OCI-LY7 (cell line): Measurements from ENCODE around the gene ITIH1. TPM values are rescaled to one million over a fixed set of nuclear protein-coding genes. Genes with fewer than 3 reads are reported as not detected.
"Not testable (repeated sequence)": the region's sequence is repeated elsewhere in the genome, so short reads cannot be mapped to it uniquely, and the experiment has no call there.

Experiments
- Bru-seq: library from RNA; stranded (reverse); fragments of 400-500 nt; gene quantifications from one replicate; lab custom pipeline; 2021; lab: Mats Ljungman, UMichigan
- BruChase-seq, 2 experiments: library from RNA; stranded (reverse); fragments of 400-500 nt; gene quantifications; one replicate each; lab custom pipeline; 2021; lab: Mats Ljungman, UMichigan
- BruUV-seq: library from RNA; stranded (reverse); fragments of 400-500 nt; replicated peaks from 2 replicates; lab custom pipeline; 2021; lab: Mats Ljungman, UMichigan
- CTCF ChIA-PET: fragments of 300-600 bp; sonication (Branson Sonifier 250); formaldehyde crosslinking; loops from one replicate; lab custom pipeline; 2022; ENCODE audit warnings: antibody characterized with exemption; ENCODE audit not compliant: unreplicated experiment; lab: Charles Lee
- POLR2A ChIA-PET: fragments of 300-600 bp; sonication (Branson Sonifier 250); formaldehyde crosslinking; loops from one replicate; lab custom pipeline; 2022; ENCODE audit warnings: antibody characterized with exemption; lab: Charles Lee
- DNase-seq: peaks from one replicate; pipeline ENCODE4 v3.0.0-alpha.2; 2015; ENCODE audit warnings: low spot score
- H2AFZ ChIP-seq: fragments of 200-600 bp; sonication (generic), shearing (Covaris generic); 2 replicates; pipeline ENCODE4 v1.6.1; 2014; ENCODE audit warnings: mild to moderate bottlenecking, antibody characterized with exemption, low read length, moderate library complexity
- H3K27ac ChIP-seq: fragments of 200-600 bp; sonication (generic); 2 replicates; pipeline ENCODE4 v1.5.1; 2014; ENCODE audit warnings: mixed run types, low read depth, mild to moderate bottlenecking, moderate library complexity, low read length, inconsistent platforms; ENCODE audit not compliant: poor library complexity, severe bottlenecking
- H3K36me3 ChIP-seq: fragments of 200-600 bp; sonication (generic); 2 replicates; pipeline ENCODE4 v1.6.1; 2014; ENCODE audit warnings: mild to moderate bottlenecking, antibody characterized with exemption, low read length, moderate library complexity, mixed read lengths; ENCODE audit not compliant: insufficient read depth
- H3K4me1 ChIP-seq: fragments of 200-600 bp; sonication (generic); 2 replicates; pipeline ENCODE4 v1.5.1; 2014; ENCODE audit warnings: mild to moderate bottlenecking, low read length; ENCODE audit not compliant: insufficient read depth, poor library complexity, severe bottlenecking
- H3K4me2 ChIP-seq: fragments of 200-600 bp; sonication (generic); 2 replicates; pipeline ENCODE4 v1.6.1; 2014; ENCODE audit warnings: mild to moderate bottlenecking, low read length
- H3K4me3 ChIP-seq: fragments of 200-600 bp; sonication (generic); 2 replicates; pipeline ENCODE4 v1.5.1; 2014; ENCODE audit warnings: mild to moderate bottlenecking, low read depth, low read length; ENCODE audit not compliant: poor library complexity, severe bottlenecking
- H3K79me2 ChIP-seq: fragments of 200-600 bp; sonication (generic); 2 replicates; pipeline ENCODE4 v1.6.1; 2016; ENCODE audit warnings: low read depth, mild to moderate bottlenecking, low read length, moderate library complexity, mixed read lengths; ENCODE audit not compliant: insufficient read depth
- H3K9me2 ChIP-seq: fragments of 200-600 bp; sonication (generic); 2 replicates; pipeline ENCODE4 v1.6.1; 2016; ENCODE audit warnings: mild to moderate bottlenecking, low read length, mixed read lengths; ENCODE audit not compliant: insufficient read depth
- H3K9me3 ChIP-seq: fragments of 200-600 bp; sonication (generic); 2 replicates; pipeline ENCODE4 v1.6.1; 2014; ENCODE audit warnings: mild to moderate bottlenecking, mixed run types, low read length, mixed read lengths
- H4K20me1 ChIP-seq: fragments of 200-600 bp; sonication (generic); 2 replicates; pipeline ENCODE4 v1.6.1; 2014; ENCODE audit warnings: mild to moderate bottlenecking, antibody characterized with exemption, low read length, moderate library complexity, mixed read lengths; ENCODE audit not compliant: insufficient read depth
- CTCF ChIP-seq: fragments of 200-600 bp; sonication (generic); conservative IDR thresholded peaks from 2 replicates; pipeline ENCODE4 v1.5.1; 2014; ENCODE audit warnings: mild to moderate bottlenecking, antibody characterized with exemption, low read length, moderate library complexity, mixed read lengths
- EZH2phosphoT487 ChIP-seq: fragments of 200-600 bp; sonication (generic); IDR thresholded peaks from 2 replicates; pipeline ENCODE4 v1.6.1; 2018; ENCODE audit warnings: low read depth, borderline replicate concordance, mild to moderate bottlenecking, mixed run types, antibody characterized with exemption, low read length, moderate library complexity, mixed read lengths
- intact Hi-C: fragments of 100-400 bp; cut with micrococcal nuclease; formaldehyde crosslinking; loops from one replicate; pipeline ENCODE4 v1.10.0; 2022; ENCODE audit not compliant: unreplicated experiment
- long read RNA-seq: library from polyadenylated mRNA; stranded (forward); transcript quantifications from one replicate; pipeline ENCODE4 v2.0.0, GENCODE V29; 2022
- total RNA-seq, 2 experiments: library from RNA; depleted of rRNA in 1 of 2; stranded (reverse); fragments of >200 nt in 1 of 2; shearing (Covaris generic) in 1 of 2; gene quantifications; 2 replicates each; pipeline ENCODE4 v1.2.3, GENCODE V29; 2014 to 2022

The ITIH1 gene, protein sequence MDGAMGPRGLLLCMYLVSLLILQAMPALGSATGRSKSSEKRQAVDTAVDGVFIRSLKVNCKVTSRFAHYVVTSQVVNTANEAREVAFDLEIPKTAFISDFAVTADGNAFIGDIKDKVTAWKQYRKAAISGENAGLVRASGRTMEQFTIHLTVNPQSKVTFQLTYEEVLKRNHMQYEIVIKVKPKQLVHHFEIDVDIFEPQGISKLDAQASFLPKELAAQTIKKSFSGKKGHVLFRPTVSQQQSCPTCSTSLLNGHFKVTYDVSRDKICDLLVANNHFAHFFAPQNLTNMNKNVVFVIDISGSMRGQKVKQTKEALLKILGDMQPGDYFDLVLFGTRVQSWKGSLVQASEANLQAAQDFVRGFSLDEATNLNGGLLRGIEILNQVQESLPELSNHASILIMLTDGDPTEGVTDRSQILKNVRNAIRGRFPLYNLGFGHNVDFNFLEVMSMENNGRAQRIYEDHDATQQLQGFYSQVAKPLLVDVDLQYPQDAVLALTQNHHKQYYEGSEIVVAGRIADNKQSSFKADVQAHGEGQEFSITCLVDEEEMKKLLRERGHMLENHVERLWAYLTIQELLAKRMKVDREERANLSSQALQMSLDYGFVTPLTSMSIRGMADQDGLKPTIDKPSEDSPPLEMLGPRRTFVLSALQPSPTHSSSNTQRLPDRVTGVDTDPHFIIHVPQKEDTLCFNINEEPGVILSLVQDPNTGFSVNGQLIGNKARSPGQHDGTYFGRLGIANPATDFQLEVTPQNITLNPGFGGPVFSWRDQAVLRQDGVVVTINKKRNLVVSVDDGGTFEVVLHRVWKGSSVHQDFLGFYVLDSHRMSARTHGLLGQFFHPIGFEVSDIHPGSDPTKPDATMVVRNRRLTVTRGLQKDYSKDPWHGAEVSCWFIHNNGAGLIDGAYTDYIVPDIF
- total RNA-seq (2014; rRNA removed; shearing (Covaris generic)): not detected in 2 replicates
- not detected in 2 replicates for total RNA-seq (2022)
- Bru-seq, nascent RNA: not detected
- not detected for BruChase-seq, experiment 1, labeled RNA remaining after a 6-hour chase
- not detected for BruChase-seq, experiment 2, labeled RNA remaining after a 2-hour chase
- long read RNA-seq: 0 reads

GRCh38 chr3:52777127-52777958 lies at the start of gene ITIH1:
TSS of gene ITIH1 (plus strand) at chr3:52777599. CDS start at chr3:52777616, 17 bp downstream.
- no peak within 1 kb of the TSS for H3K4me3 ChIP-seq
- H3K27ac ChIP-seq: no peak within 1 kb of the TSS
- intact Hi-C loops: no loop called here
- ChIA-PET CTCF (no interaction called here), POLR2A (interaction anchor here (0.6 kb wide), 1 partner anchor 536 kb away, joined by 3 read pairs; no protein-coding TSS in a partner anchor)
- no peaks in the 10 kb centered on the region for H4K20me1 ChIP-seq
- no TSS peak for BruUV-seq
- no peaks in the 10 kb centered on the region for H3K36me3 ChIP-seq
- H2AFZ ChIP-seq: no peak within 1 kb of the TSS
- no peak for DNase-seq
- H3K9me2 ChIP-seq: no peaks in the 10 kb centered on the region
- peaks cover 5% of the 10 kb centered on the region for H3K4me1 ChIP-seq
- no peak for TF ChIP-seq CTCF
- TF ChIP-seq EZH2phosphoT487: no peak
- H3K79me2 ChIP-seq: no peaks in the 10 kb centered on the region
- H3K4me2 ChIP-seq: no peak within 1 kb of the TSS
- H3K9me3 ChIP-seq: no peaks in the 10 kb centered on the region

- H4K20me1 ChIP-seq, H3K4me3 ChIP-seq, H3K4me2 ChIP-seq, BruUV-seq, CTCF ChIA-PET, H3K4me1 ChIP-seq, H3K9me2 ChIP-seq, intact Hi-C loops, POLR2A ChIA-PET, H2AFZ ChIP-seq, DNase-seq, H3K79me2 ChIP-seq, H3K27ac ChIP-seq: not testable (repeated sequence)
- Histone ChIP-seq H3K36me3 (peaks cover 49% of the 10 kb centered on the region), H3K9me3 (peaks cover 22% of the 10 kb centered on the region; the same call in 1 of the 2 replicates)
Measured at GRCh38 chr3:52728753-52729152, 48.6 kb upstream of the ITIH1 start.
